Measurements from ENCODE around the gene NTMT2.

DNA sequence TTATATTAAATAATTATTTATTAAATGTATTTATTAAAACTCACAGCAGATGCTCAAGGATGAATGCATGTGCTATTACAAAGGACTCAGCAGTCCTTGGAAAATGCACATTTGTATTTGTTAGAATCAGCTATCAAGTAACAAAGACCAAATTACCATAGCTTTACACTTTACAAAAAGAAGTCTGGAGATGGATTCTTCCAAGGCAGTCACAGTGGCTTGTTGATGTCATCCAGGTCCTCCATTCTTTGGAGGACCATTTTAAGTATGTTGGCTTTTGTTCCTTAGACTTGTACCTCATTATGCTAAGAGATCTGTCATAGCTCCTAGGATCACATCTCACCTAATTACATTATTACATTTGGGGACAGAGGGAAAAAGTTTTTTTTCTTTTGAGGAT, 63.4 kb downstream of the NTMT2 start:
- no peak for TF ChIP-seq CSDC2 (CRISPR knock-in tag; IDR thresholded peaks at IDR 0.05)
- TF ChIP-seq, protein P1, sequence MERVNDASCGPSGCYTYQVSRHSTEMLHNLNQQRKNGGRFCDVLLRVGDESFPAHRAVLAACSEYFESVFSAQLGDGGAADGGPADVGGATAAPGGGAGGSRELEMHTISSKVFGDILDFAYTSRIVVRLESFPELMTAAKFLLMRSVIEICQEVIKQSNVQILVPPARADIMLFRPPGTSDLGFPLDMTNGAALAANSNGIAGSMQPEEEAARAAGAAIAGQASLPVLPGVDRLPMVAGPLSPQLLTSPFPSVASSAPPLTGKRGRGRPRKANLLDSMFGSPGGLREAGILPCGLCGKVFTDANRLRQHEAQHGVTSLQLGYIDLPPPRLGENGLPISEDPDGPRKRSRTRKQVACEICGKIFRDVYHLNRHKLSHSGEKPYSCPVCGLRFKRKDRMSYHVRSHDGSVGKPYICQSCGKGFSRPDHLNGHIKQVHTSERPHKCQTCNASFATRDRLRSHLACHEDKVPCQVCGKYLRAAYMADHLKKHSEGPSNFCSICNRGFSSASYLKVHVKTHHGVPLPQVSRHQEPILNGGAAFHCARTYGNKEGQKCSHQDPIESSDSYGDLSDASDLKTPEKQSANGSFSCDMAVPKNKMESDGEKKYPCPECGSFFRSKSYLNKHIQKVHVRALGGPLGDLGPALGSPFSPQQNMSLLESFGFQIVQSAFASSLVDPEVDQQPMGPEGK (CRISPR knock-in tag; IDR thresholded peaks at IDR 0.05; ENCODE audit: borderline replicate concordance): no peak
- TF ChIP-seq, protein P2, sequence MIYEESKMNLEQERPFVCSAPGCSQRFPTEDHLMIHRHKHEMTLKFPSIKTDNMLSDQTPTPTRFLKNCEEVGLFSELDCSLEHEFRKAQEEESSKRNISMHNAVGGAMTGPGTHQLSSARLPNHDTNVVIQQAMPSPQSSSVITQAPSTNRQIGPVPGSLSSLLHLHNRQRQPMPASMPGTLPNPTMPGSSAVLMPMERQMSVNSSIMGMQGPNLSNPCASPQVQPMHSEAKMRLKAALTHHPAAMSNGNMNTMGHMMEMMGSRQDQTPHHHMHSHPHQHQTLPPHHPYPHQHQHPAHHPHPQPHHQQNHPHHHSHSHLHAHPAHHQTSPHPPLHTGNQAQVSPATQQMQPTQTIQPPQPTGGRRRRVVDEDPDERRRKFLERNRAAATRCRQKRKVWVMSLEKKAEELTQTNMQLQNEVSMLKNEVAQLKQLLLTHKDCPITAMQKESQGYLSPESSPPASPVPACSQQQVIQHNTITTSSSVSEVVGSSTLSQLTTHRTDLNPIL (CRISPR knock-in tag; IDR thresholded peaks at IDR 0.05; ENCODE audit: low read depth): no peak
- no peak for TF ChIP-seq ZFP30 (CRISPR knock-in tag; IDR thresholded peaks at IDR 0.05)
- TF ChIP-seq ZNF70 (CRISPR knock-in tag; IDR thresholded peaks at IDR 0.05): no peak
- no peak for TF ChIP-seq GLIS3 (CRISPR knock-in tag; IDR thresholded peaks at IDR 0.05)
- TF ChIP-seq ARNTL (CRISPR knock-in tag; IDR thresholded peaks at IDR 0.05; ENCODE audit: borderline replicate concordance, low read depth): no peak
- TF ChIP-seq, protein P3, sequence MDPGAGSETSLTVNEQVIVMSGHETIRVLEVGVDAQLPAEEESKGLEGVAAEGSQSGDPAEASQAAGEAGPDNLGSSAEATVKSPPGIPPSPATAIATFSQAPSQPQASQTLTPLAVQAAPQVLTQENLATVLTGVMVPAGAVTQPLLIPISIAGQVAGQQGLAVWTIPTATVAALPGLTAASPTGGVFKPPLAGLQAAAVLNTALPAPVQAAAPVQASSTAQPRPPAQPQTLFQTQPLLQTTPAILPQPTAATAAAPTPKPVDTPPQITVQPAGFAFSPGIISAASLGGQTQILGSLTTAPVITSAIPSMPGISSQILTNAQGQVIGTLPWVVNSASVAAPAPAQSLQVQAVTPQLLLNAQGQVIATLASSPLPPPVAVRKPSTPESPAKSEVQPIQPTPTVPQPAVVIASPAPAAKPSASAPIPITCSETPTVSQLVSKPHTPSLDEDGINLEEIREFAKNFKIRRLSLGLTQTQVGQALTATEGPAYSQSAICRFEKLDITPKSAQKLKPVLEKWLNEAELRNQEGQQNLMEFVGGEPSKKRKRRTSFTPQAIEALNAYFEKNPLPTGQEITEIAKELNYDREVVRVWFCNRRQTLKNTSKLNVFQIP (CRISPR knock-in tag; IDR thresholded peaks at IDR 0.05; ENCODE audit: borderline replicate concordance, low read depth): no peak
- TF ChIP-seq ISL1 (CRISPR knock-in tag; IDR thresholded peaks at IDR 0.05): no peak
- no peak for TF ChIP-seq TOX (CRISPR knock-in tag; IDR thresholded peaks at IDR 0.05; ENCODE audit: borderline replicate concordance)

All from SK-N-SH treated with all-trans-retinoic acid at 6 μM for 48 hours (cell line).